HG03280 (cell line): ENCODE measurements around the gene WRAP73.

ENCODE experiments used
- ATAC-seq: cut with Tn5 transposase; IDR thresholded peaks from one replicate; pipeline ENCODE4 v1.9.1; 2021; ENCODE audit warnings: mild to moderate bottlenecking, moderate library complexity; ENCODE audit not compliant: unreplicated experiment

Gene WRAP73, protein sequence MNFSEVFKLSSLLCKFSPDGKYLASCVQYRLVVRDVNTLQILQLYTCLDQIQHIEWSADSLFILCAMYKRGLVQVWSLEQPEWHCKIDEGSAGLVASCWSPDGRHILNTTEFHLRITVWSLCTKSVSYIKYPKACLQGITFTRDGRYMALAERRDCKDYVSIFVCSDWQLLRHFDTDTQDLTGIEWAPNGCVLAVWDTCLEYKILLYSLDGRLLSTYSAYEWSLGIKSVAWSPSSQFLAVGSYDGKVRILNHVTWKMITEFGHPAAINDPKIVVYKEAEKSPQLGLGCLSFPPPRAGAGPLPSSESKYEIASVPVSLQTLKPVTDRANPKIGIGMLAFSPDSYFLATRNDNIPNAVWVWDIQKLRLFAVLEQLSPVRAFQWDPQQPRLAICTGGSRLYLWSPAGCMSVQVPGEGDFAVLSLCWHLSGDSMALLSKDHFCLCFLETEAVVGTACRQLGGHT

DNA sequence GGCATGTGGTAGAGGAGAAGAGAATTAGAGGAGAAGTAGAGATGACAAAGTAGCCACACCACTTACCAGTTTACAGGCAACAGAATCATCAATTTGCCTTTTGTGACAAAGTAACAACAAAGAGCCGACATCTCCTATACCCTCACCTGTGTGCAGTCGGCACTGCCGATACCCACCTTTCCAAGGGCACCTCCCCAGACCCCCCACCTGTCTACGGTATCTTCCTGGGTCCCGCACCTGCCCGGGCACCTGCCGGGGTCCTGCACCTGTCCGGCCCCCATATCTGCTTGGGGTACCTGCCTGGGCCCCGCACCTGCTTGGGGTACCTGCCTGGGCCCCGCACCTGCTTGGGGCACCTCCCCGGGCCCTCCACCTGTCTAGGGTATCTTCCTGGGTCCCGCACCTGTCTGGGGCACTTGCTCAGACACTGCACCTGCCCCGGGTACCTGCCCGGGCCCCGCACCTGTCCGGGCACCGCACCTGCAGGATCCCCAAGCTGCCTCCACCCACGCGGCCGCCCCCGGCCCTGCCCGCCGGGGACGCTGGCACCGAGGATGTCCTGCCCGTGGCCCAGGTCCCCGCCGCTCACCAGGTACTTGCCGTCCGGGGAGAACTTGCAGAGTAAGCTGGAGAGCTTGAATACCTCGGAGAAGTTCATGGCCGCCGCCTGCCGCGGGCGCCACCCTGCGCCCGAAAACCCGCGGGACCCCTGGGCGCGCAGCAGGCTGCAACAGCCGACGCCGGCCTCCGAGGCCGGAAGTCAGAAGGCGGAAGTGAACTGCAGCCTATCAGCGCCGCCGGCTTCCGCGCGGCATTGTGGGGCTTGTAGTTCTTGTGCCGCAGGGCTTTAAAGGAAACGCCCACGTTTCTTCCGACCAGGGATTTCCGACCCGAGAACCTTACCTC is at the start of gene WRAP73:
Gene WRAP73, minus strand, starts transcription at position 762 of the 906 bp plus-strand sequence. Its CDS starts 104 bp downstream, at position 658.
- ATAC-seq, result peak; percentile 79

DNA sequence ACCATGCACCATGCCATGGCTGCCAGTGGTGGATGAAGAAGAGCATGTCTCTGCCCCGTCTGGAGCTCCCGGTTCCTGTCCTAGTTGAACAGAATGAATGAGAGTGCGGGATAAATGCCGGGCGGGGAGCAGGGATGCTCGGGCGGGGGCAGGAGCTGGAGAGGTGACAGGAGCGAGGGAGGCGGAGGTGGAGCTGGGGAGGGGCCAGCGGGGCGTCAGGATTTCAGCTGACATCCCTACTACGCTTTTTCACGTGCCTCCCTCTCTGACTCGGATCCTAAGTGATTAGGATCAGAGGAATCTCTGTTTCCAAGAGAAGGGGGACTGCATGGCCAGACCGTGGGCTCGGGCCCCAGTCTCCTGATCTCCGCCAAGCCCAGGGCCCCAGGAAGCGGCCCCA is 49.7 kb upstream of the WRAP73 start:
- ATAC-seq, result no peak

DNA sequence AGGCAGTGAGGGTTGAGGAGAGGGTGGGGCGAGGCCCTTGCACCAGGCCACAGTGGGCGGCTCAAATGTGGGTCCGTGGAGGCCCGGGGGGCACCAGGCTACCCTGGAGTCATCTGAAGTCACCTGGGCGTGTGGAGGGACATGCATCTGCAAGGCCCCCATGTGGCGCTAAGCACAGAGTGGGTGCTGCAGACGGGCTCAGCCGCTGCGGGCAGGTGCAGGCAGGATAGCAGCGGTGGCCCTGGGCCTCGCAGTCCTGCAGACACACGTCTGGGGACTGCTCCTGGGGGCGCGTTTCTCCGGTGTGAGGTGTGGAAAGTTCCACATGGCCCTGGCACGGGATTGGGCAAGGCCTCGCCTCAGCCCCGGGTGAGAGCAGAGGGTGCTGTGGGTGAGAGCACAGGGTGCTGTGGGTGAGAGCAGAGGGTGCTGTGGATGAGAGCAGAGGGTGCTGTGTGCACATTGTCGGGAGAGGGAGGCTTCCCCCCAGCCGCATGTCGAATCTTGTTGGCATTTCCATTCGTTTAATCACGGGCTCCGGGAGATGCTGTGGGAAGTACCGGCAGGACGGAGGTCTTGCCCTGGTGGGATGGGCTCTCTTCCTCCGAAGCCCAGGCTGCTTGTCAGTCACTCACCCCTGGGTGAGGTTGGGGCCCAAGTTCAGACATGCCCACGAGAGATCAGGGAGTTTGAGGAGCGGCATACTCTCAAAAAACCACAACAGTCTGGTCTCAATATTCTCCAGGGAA is 48.9 kb upstream of the WRAP73 start:
- no peak for ATAC-seq

DNA sequence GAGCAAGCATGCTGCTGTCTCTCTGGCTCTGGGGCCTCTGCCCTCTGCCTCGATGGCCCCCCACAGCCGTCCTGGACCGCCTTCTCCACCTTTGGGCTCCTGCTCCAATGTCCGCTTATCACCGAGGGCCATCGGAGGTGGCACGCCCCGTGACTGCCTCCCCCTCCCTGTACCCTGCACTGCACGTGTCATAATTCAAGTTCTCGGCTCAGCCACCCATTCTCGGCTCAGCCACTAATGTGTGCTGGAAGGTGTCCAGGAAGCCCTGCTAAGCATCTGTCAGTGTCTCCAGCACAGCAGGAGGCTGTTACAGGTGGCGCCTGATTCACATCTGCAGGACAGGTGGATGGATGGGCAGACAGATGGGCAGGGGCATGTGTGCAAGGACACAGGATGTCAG is 47.9 kb upstream of the WRAP73 start:
- no peak for ATAC-seq

DNA sequence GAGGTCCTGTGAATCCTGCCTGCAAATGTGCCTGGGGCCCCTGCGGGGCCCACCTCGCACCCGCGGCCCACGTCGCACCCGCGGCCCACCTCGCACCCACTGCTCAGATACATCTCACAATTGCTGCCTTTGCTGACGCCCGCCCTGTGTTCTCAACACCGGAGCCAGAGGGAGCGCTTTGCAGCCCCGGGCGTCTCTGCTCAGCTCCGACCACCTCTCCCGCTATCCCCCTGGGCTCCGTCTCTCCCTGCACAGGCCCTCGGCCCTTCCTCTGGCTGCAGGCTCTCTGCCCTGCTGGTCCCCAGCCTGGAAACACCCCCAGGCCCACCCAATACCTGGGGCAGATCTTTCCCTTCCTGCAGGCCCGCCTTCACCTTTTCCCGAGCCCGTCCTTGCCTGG is 47.2 kb upstream of the WRAP73 start:
- no peak for ATAC-seq

DNA sequence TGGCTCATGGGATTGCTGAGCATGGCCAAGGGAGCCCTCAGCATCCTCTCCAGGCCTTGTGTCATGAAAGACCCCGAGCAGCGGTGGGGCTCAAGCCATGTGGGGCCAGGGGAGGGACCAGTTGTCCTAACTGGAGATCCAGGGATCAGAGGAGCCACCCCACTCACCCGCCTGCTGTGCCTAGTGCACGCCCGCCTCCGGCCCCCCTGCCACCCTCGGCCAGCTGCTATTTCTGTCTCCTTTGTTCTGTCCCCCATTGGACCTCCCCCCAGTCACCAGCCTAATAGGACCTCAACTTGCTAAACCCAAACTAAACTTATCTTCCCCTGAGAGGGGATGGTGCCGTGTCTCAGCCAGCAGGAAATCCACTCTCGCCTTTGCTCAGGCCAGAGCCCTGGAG is 46.8 kb upstream of the WRAP73 start:
- ATAC-seq, result no peak

DNA sequence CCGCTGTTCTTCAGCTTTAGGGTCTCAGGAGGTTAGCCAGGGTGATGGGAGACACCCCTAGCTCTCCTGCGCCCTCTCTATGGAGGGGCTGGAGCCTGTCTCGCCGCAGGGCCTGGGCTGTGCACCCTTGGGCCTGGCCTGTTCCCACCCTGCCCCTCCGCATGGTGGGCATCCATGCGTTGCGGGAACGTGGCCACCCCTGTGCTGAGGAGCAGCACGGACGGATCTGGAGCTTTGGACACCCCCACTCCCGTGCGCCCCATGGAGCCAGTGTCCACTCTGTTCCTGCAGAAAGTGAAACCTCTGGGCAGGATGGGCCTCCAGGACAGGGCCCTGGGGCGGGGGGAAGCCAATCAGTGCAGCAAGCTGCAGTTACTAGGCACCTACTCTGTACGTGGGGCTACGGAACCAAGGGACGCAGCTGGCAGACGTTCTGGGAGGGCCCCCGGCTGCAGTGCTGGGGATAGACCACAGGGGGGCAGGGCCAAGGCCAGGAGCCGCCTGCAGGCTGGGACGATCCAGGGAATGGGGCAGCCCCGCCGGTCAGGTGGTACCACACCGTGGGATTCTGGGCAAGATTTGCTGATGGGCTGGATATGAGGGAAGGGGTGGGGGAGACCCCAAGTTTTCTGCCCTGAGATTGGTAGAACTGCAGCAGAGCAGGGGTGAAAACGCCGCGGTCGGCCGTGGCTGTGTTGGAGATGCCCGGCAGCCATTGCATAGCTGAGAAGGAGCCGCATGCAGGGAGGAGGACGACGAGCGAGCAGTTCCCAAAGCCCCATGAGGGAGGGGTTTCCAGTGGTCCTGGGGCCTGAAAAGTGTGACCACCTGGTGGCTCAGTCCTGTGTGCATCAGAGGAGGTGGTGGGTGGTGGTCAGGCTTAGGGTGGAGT is 45.7 kb upstream of the WRAP73 start:
- ATAC-seq, result no peak

DNA sequence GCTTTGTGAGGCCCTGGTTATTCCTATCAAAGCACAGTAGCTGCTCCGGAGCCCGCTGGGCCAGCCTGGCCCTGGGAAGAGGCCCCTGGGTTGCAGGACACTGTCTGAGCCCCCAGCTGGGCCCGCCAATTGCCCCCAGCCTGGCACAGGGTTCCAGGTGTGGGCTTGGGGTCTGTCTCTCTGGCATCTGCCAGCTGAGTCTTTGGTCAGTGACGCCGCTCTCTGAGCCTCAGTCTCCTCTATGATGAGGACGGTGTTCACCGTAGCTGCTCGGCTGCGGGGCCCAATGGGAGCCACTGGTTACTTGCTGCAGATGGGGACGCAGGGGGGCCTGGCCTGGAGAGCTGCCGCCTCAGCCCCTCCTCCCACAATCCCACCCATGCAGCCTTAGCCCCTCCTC is 43.4 kb upstream of the WRAP73 start:
- no peak for ATAC-seq

DNA sequence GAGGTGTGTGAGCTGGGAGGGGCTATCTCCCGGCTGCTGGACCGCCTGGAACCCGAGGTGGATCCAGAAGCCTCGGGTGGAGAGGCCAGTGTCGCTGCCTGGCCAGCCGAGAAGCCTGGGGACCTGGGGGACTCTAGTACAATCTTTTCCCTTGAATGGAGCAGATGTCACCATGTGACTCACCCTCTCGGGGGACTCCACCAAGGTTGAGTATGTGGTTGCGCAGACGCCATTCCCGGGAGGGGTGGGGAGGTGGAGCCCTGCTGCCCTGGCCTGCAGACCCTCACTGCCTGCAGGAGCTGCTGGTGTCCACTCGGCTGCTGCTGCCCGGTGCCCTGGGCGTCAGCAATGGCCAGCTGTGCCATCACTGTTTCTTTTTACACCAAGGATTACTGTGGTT is 42.7 kb upstream of the WRAP73 start:
- ATAC-seq, result no peak

DNA sequence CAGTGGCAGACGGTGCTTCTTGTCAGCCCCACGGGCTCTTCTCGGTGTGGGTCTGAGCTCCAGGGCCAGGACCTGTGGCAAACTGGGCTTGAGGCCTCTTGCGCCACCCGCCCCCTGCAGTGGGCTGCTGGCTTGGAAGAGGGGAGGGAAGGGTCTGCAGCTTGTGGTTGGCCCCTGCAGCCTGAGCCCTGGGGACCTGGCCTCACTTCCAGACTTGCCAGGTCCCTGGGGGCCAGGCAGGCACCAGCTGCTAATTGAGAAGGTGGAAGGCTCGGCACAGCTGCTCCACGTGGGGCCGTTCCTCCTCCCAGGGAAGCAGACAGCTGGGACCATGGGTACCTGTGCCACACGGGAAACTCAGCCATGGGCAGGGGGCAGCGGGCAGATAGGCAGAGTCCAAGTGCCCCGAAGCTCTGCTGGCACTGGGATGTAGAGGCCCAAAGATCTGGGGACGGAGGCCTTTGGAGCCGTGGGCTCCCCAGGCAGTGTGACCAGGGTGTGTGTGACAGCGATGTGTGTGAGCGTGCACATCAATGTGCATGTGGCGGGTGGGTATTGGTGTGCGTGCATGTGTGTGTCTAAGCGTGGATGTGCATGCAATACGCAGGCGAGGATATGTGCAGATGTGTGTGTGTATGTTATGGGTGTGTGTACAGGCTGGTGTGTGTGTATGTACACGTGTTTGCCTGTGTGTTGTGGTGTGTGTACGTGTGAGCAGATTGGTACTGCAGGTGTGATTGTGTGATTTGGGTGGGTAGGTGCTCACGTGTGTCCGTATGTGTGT is 41.7 kb upstream of the WRAP73 start:
- ATAC-seq, result no peak

DNA sequence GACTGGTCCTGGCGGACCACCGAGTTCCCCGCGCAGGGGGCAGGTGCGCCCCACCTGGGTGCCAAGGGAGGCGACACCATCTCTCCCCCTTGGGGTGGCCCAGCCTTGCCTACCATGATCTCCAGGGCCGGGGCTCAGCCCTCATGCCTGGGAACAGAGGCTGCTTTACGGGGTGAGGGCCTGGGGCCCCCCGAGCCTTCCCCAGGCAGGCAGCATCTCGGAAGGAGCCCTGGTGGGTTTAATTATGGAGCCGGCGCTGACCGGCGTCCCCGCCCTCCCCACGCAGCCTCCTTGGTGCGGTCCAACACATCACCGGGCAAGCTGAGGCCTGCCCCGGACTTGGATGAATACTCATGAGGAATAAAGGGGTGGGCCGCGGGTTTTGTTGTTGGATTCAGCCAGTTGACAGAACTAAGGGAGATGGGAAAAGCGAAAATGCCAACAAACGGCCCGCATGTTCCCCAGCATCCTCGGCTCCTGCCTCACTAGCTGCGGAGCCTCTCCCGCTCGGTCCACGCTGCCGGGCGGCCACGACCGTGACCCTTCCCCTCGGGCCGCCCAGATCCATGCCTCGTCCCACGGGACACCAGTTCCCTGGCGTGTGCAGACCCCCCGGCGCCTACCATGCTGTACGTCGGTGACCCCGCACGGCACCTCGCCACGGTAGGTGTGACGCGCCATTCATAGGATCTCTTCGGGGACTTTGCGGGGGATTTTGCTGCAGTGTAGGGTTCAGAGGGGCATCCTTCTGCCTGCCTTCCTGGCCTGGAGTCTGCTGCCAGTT is 40.6 kb upstream of the WRAP73 start:
- no peak for ATAC-seq

DNA sequence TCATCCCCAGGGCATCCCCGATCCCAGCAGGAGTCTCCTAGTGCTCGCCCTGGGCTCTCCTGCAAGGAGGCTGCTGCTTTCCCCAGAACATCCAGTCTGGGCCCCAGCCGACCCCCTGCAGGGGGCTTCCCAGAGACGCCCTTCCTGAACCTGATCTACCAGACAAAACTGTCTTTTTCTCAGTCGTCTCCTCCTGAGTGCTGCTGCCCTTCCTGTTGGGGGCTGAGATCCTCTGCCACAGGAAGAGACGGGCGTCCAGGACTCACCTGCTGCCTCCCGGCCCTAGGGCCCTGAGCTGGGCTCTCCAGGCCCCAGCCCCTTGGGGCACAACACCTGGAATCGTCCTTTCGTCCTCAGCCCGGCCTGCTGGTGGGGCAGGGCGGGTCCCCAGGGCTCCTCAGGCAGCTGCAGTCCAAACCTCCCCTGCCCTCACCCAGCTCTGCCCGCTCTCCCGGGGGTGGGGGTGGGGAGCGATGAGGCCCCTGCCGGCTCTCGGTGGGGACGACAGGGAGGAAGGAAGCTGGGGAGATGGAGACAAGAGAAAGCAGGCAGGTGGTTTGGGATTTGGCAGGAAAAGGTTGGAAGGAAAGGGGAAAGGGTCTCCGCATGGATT is 39.3 kb upstream of the WRAP73 start:
- ATAC-seq, result no peak

DNA sequence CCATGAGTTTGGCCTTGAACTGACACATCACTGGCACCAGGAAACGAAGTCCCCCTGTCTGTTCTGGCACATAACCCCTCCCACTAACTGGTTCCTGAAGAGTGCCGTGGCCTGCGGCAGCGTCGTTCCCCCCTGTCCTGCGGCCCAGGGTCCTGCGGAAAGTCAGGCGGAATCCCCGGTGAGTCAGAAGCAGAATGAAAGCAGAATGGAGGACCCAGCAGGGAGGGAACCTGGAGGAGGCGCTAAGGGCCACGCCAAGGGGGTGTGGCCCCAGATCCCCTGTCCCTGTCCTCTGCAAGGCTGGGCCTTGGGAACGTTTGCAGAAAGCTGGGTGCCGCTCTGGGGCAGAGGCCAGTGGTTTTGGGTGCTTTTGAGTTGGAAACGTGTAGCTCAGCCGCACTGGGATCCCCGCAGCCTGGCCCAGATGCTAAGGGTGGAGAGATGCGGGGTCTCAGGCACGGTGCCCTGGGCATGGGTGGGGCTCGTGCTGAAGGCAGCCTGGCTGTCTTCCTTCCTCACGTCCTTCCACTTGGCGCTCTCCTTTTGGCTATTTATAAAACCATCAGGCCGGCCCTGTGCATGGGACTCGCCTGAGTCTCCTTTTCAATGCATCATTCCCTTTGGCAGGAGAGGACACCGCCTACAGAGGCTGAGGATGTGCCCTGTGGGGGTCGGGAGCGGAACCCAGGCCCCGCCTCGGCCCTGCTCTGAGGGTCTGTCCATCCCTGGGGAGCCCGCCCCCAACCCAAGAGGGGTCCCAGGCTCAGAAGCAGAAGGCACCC is 38.6 kb upstream of the WRAP73 start:
- ATAC-seq, result no peak

DNA sequence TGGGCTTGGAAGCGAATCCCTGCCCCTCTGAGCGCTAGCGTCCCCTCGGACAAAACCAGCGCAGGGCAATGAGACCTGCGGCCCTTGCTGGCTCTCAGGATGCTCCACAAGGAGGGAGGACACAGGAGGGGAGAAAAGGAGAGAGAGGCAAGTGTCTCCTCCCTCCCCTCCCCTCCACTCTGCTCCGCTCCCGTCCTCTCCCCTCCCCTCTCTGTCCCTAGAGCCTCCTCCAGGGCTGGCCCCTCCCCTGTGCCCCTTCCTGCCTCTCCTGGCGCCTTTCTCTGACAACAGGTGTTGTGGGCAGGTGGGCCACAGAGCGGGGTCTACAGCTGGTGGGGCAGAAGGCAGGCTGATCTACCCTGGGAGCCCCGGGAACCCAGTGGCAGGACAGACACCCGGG is 37.6 kb upstream of the WRAP73 start:
- ATAC-seq, result no peak

DNA sequence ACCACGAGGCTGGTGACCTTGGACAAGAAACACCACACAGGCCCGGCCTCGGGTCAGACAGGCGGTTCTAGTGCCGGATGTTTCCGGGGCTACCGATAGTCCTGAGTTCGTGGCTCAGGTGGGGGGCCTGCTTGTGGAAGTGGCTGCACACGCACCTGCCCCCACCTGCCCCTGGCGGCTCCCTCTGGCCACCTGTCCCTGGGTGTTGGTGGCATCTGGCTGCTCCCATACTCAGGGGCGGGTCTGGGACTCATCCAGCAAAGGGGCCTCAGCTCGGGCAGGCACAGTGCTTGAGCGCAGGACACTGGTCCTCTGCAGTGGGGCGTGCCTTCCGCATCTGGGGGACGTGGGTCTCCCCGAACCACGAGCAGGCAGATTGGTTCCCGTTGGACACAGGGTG is 36.0 kb upstream of the WRAP73 start:
- no peak for ATAC-seq

DNA sequence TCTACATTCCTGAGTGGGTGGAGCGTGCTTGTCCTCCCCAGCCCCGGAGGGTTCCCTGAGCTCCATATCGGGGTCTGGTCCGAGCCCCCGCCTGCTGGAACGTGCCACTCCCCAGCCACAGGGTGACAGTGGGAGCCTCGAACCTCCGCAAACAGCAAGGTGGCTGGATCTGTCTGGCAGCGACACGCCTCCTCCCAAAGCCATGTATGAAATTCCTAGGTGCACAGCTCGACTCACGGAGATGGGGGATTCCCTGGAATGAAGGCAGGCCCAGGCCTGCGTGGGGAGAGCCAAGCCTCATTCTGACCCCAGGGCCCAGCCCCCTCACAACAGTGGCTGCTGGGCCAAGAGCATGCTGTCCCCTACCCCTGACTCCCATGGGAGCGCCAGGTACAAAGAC is 35.3 kb upstream of the WRAP73 start:
- ATAC-seq, result no peak

DNA sequence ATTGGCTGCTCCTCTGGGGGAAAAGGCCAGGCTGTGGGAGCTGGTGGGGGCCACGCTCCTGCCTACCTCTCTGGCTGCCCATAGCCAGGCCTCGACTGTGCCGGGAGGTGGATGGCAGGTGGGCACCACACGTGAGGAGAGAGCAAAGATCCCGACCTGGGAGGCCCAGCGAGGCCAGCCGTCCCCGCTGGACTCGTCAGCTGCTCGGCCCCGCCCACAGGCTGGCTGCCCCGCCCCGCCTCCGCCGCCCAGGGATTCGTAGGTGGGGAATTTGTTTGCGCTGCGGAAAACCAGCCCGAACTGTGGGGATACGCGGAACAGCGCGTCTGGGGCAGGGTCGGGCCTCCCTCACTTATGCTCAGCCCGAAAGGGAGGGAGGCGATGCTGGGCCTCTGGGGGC is 34.1 kb upstream of the WRAP73 start:
- no peak for ATAC-seq
